HG03460 (cell line): ENCODE data around the gene MCAM.

ENCODE experiments used
- ATAC-seq: cut with Tn5 transposase; IDR thresholded peaks from one replicate; pipeline ENCODE4 v1.9.1; 2021; ENCODE audit not compliant: unreplicated experiment

The MCAM gene

DNA sequence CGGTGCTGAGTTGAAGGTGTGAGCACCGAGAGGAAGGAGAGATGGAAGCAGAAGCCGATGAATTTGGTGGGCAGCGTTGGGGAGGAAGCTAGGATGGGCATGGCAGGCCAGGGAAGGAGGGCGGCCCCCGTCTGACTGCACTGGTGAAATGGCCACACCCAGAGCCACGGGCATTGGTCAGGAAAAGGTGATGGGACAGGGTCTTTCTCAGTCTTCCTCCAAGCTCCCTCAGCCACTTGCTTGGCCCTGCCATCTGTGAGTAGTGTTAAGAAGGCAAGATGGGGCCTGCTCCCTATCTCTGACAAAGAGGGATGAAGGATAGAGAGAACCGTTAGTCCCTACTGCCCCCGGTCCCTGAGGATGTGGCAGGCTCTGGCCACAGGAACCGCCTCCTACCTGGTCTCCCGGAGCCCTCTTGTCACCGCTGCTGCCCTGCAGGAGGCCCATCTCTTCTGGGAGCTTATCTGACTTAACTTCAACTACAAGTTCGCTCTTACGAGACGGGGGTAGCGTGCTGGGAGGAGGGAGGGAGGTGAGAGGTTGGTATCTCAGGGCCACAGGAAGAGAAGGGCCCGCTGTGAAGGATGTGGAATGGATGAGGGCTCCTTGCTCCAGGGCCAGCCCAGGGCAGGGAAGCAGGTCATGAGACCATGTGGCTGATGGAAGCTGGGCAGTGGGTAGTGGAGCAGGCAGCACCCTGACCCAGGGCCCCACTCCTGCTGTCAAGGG lies 6.8 kb downstream of the MCAM start:
- no peak for ATAC-seq

DNA sequence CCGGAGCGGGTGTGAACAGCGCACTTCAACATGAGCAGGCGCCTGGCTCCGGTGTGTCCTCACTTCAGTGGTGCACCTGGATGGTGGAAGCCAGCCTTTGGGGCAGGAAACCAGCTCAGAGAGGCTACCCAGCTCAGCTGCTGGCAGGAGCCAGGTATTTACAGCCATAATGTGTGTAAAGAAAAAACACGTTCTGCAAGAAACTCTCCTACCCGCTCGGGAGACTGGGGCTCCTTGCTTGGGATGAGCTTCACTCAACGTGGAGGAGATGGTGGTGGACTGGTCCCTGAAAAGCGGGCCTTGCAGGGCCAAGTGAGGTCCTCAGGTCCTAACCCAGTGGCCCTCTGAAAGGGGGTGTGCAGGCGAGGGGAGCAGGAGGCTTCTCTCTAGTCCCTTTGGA lies 7.5 kb downstream of the MCAM start:
- no peak for ATAC-seq

GRCh38 chr11:119307974-119308373 lies 9.0 kb downstream of the MCAM start:
- ATAC-seq: no peak

DNA sequence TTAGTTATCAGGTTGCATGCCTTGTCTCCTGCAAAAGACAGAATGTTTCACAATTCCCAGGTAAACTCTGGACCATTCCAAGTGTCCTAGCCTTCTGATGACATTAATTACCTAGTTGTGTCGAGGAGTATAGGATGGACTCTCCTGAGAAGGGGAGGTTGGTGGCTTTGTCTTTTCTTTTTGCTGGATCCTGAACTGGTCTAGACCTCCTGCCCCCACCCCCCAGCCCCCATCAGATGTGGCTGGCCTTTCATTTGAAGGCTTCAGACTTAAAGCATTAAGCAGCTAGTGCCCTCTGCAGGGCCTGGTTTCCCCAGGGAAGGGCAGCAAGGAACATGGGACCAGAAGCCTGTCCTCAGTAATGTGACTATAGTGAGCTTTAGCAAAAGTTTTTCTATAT lies 9.7 kb downstream of the MCAM start:
- no peak for ATAC-seq

- ATAC-seq: no peak
Measured at GRCh38 chr11:119306373-119306890, 10.5 kb downstream of the MCAM start.

DNA sequence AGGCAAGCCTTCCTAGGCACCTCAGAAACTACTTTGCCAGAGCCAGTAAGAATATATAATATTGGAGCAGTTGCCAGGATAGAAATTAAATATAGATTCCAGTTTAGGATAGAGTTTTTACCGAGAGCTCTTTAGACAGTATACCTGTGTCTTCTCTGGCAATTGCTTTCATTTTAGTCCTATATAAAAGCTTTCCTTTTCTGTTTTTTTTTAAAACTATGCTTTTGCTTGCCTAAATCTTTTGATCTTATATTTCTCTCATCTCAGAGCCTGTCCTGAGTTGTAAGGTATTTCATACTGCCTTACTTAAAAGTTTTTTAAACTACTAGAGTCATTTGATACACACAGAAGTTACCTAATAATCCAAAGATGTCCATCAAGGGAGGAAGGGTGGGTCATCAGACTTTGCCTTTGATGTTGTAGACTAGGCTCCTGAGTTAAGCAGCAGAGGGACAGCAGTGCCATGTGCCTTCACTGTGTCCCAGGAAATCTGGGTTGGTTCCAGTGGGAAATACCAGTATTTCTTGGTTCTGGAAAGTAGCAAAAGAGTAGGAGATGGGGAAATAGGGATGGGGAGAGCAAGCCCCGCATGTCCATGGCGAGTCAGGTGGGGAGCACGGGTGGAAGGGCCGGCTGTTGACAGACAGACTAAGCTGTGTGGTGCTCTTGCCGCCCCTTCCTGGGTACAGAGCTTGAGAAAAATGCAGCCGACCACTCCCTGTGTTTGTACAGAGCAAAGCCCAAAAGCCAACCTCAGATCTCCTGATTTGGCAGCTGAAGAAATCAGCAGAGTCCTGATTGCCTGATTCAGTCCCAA lies 11.2 kb downstream of the MCAM start:
- ATAC-seq: no peak

- no peak for ATAC-seq
Measured at GRCh38 chr11:119303227-119303718, 13.7 kb downstream of the MCAM start.

DNA sequence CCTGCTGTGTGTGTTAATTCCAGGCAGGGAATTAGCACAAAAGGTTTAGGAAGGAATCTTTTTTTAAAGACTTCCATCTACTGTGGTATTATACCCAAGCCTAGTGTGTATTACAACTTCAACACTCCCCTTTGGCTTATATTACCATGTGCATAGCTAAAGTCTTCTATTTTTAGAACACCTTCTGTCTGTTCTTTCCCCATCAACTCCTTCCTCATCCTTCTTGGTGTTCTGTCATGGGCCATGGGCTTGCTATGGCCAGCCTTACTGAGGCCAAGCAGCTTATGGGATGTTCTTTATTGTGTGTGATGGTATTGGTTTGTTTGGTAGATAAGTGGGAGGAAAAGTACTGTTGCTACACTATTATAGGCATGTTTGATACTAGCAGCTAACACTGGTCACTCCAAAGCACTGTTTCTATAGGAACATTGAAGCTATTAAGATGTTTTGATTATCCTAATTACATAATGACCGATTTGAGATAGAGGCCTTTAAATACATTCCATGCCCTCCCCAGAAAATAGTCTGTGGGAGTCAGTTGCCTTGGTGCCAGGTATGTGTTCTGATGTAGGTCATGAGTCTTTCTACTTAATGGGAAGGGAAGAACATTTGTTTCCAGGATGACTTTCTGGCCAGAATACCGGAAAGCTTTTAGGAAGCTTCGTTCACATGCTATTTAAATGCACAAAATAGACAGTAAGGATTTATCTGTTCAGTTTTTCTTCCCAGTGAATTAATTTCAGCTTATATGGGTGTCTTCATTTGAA lies 16.5 kb downstream of the MCAM start:
- no peak for ATAC-seq

DNA sequence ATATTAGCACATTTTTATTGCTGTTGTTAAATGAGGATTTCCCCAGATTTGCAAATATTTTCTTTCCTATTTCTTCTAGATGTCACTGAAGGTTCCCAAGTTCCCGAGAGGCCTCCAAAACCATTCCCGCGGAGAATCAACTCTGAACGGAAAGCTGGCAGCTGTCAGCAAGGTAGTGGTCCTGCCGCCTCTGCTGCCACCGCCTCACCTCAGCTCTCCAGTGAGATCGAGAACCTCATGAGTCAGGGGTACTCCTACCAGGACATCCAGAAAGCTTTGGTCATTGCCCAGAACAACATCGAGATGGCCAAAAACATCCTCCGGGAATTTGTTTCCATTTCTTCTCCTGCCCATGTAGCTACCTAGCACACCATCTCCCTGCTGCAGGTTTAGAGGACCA lies 17.5 kb downstream of the MCAM start:
- ATAC-seq: no peak

- no peak for ATAC-seq
Measured at GRCh38 chr11:119298726-119299125, 18.2 kb downstream of the MCAM start.

GRCh38 chr11:119297938-119298337 lies 19.0 kb downstream of the MCAM start:
- ATAC-seq: no peak

- ATAC-seq: no peak
Measured at GRCh38 chr11:119295178-119295577, 21.8 kb downstream of the MCAM start.

GRCh38 chr11:119293461-119293860 lies 23.5 kb downstream of the MCAM start:
- no peak for ATAC-seq

DNA sequence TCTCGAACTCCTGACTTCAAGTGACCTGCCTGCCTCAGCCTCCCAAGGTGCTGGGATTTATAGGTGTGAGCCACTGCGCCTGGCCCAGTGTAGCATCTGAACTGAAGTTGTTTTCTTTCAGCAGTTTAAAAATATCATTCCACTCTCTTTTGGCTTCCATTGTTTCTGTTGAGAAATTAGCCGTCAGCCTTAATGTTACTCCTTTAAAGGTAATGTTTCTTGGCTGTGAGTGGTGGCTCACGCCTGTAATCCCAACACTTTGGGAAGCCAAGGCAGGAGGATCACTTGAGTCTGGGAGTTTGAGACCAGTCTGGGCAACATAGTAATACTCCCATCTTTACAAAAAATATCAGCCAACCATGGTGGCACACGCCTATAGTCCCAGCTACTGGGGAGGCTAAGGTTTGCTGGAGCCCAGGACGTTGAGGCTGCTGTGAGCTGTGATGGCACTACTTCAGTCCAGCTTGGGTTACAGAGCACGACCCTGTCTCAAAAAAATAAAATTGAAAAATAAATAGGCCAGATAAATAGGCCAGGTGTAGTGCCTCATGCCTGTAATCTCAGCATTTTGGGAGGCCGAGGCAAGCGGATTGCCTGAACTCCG lies 25.9 kb downstream of the MCAM start:
- no peak for ATAC-seq

- ATAC-seq: no peak
Measured at GRCh38 chr11:119288219-119288618, 28.7 kb downstream of the MCAM start.

- ATAC-seq: no peak
Measured at GRCh38 chr11:119285431-119285830, 31.5 kb downstream of the MCAM start.

GRCh38 chr11:119284344-119285157 lies 32.4 kb downstream of the MCAM start:
- no peak for ATAC-seq

DNA sequence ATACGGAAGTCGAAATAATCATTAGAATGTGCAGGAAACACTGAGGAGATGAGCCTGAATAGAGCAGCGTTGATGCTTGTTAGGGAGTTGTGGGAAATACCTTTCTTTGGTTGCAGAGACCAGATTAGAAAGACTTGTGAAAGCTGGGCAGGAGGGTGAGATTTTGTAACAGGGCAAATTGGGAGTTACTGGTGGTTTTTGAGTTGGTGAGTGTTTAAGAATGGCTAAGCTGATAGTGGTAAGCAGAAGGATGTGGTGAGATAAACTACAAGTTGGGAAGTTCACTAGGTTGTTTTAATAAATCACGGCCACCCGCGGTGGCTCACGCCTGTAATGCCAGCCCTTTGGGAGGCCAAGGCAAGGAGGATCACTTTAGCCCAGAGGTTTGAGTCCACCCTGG lies 34.4 kb downstream of the MCAM start:
- ATAC-seq: no peak

DNA sequence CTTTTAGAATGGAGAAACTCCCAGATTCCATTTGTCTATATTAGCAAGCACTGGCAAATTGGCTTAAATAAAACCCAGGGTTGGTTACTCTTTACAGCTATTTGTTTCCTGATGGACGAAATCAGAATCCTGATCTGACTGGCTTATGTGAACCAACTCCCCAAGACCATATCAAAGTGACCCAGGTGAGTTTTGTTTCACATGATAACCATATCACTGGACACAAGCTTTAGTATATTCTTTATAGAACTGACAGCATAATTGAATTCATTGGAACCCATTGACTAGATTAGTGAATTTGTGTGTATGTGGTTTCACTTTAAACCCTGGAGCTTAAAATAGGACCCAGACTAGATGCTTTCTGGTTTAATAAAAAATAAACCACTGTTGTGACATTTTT lies 39.3 kb downstream of the MCAM start:
- no peak for ATAC-seq

- ATAC-seq: no peak
Measured at GRCh38 chr11:119273721-119274120, 43.2 kb downstream of the MCAM start.
